ENCODE measurements around the gene KRT86.

DNA sequence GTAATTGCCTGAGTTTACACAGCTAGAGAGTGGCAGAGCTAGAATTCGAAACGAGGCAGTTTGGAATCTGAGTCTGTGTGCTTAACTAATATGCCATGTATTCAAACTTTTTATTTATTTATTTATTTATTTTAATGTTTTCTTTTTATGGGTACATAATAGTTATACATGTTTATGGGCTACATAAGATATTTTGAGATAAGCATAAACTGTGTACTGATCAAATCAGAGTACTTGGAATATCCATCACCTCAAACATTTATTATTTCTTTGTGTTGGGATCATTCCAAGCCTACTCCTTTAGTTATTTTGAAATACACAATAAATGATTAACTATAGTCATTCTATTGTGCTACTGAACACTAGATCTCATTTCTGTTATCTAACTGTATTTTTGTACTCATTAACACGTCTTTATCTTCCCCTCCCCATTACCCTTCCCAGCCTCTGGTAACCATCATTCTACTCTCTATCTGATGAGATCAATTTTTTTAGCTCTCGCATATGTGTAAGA, 24.3 kb downstream of the KRT86 start:
- TF ChIP-seq, protein P1, sequence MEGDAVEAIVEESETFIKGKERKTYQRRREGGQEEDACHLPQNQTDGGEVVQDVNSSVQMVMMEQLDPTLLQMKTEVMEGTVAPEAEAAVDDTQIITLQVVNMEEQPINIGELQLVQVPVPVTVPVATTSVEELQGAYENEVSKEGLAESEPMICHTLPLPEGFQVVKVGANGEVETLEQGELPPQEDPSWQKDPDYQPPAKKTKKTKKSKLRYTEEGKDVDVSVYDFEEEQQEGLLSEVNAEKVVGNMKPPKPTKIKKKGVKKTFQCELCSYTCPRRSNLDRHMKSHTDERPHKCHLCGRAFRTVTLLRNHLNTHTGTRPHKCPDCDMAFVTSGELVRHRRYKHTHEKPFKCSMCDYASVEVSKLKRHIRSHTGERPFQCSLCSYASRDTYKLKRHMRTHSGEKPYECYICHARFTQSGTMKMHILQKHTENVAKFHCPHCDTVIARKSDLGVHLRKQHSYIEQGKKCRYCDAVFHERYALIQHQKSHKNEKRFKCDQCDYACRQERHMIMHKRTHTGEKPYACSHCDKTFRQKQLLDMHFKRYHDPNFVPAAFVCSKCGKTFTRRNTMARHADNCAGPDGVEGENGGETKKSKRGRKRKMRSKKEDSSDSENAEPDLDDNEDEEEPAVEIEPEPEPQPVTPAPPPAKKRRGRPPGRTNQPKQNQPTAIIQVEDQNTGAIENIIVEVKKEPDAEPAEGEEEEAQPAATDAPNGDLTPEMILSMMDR (IDR thresholded peaks at IDR 0.05): no peak
- TF ChIP-seq POLR2A (IDR thresholded peaks at IDR 0.05): no peak
